Tibial artery (tissue), 4 donors: ENCODE measurements around the gene CDC26.

Experiments used
- DNase-seq, 2 donors: peaks; one replicate each; pipeline ENCODE4 v3.0.0-alpha.2; 2019
- H3K27ac ChIP-seq, 2 donors: fragments of 200-600 bp; sonication (generic) in 1 of 2; 1 replicate in 1 of 2; 2 replicates in 1 of 2; pipeline ENCODE4 v1.5.1; 2018 to 2019; ENCODE audit warnings: mild to moderate bottlenecking in 1 of 2
- H3K27me3 ChIP-seq, 2 donors: fragments of 200-600 bp; sonication (generic) in 1 of 2; one replicate each; pipeline versions ENCODE4 v1.5.1 to v1.6.0; 2016 to 2019
- H3K36me3 ChIP-seq, 3 donors: fragments of 200-600 bp; sonication (generic) in 2 of 3; one replicate each; pipeline ENCODE4 v1.5.1; 2016 to 2019; ENCODE audit warnings: mild to moderate bottlenecking in 2 of 3
- H3K4me1 ChIP-seq, 4 donors: fragments of 200-600 bp; sonication (generic) in 2 of 4; 1 replicate in 3 of 4; 2 replicates in 1 of 4; pipeline ENCODE4 v1.5.1; 2016 to 2019
- H3K4me3 ChIP-seq, 2 donors: fragments of 200-600 bp; sonication (generic) in 1 of 2; 1 replicate in 1 of 2; 2 replicates in 1 of 2; pipeline ENCODE4 v1.5.1; 2018 to 2019; ENCODE audit warnings: mild to moderate bottlenecking in 2 of 2
- H3K9me3 ChIP-seq, 3 donors: fragments of 200-600 bp; sonication (generic) in 1 of 3; one replicate each; pipeline ENCODE4 v1.5.1; 2016 to 2019
- CTCF ChIP-seq, 2 experiments: fragments of 200-600 bp in 1 of 2; fragments of 450-650 bp in 1 of 2; IDR thresholded peaks; one replicate each; pipeline ENCODE4 v1.5.1; 2017 to 2019; ENCODE audit warnings: antibody characterized with exemption in 2 of 2, mild to moderate bottlenecking in 1 of 2, moderate library complexity in 1 of 2
- intact Hi-C: fragments of 100-400 bp; cut with DNase I; formaldehyde crosslinking; loops from one replicate; pipeline ENCODE4 v1.15.0; 2023; ENCODE audit warnings: low total_unique reads

CDC26 gene

GRCh38 chr9:113316030-113316429 lies 40.7 kb upstream of the CDC26 start:
- intact Hi-C loops = loop anchor here (10.0 kb wide), 1 partner anchor 59 kb away; the partner anchor contains the start of gene HDHD3
- Histone ChIP-seq H3K4me3 (no peak overlapping the region), H3K27ac (peak overlapping the region in 1 of 2 donors; percentile 49), H3K27me3 (no peaks in the 10 kb centered on the region), H3K9me3 (no peaks in the 10 kb centered on the region), H3K36me3 (peaks cover 0 to 40% (median 7%) of the 10 kb centered on the region in 3 donors), H3K4me1 (peaks cover 0 to 11% (median 0%) of the 10 kb centered on the region in 4 donors)
- DNase-seq = no peak
- TF ChIP-seq CTCF (IDR thresholded peaks at IDR 0.05) = no peak

- Histone ChIP-seq H3K36me3 (peaks cover 0 to 33% (median 4%) of the 10 kb centered on the region in 3 donors), H3K4me3 (no peak overlapping the region), H3K9me3 (no peaks in the 10 kb centered on the region), H3K4me1 (peaks cover 0 to 11% (median 0%) of the 10 kb centered on the region in 4 donors), H3K27me3 (no peaks in the 10 kb centered on the region), H3K27ac (peak overlapping the region in 1 of 2 donors; percentile 49)
- TF ChIP-seq CTCF (IDR thresholded peaks at IDR 0.05) = no peak
- DNase-seq = no peak
- intact Hi-C loops = loop anchor here (10.0 kb wide), 1 partner anchor 60 kb away; the partner anchor contains the start of gene HDHD3
Measured at GRCh38 chr9:113315231-113315630, 39.9 kb upstream of the CDC26 start.

- no peaks in the 10 kb centered on the region for H3K9me3 ChIP-seq
- intact Hi-C loops = loop anchor here (10.0 kb wide), 1 partner anchor 62 kb away; the partner anchor contains the start of gene HDHD3
- H3K27ac ChIP-seq = no peak overlapping the region
- no peak for DNase-seq
- H3K4me3 ChIP-seq = no peak overlapping the region
- peaks cover 0 to 11% (median 0%) of the 10 kb centered on the region in 4 donors for H3K4me1 ChIP-seq
- H3K36me3 ChIP-seq = peaks cover 0 to 15% (median 0%) of the 10 kb centered on the region in 3 donors
- TF ChIP-seq CTCF (IDR thresholded peaks at IDR 0.05) = no peak
- no peaks in the 10 kb centered on the region for H3K27me3 ChIP-seq
Measured at GRCh38 chr9:113313261-113313660, 37.9 kb upstream of the CDC26 start.

GRCh38 chr9:113311961-113312360 lies 36.6 kb upstream of the CDC26 start:
- no peak overlapping the region for H3K4me3 ChIP-seq
- TF ChIP-seq CTCF (IDR thresholded peaks at IDR 0.05) = no peak
- no peak for DNase-seq
- H3K36me3 ChIP-seq = peaks cover 0 to 8% (median 0%) of the 10 kb centered on the region in 3 donors
- H3K4me1 ChIP-seq = peaks cover 0 to 11% (median 0%) of the 10 kb centered on the region in 4 donors
- H3K27me3 ChIP-seq = peaks cover 0 to 9% of the 10 kb centered on the region in 2 donors
- no peaks in the 10 kb centered on the region for H3K9me3 ChIP-seq
- H3K27ac ChIP-seq = no peak overlapping the region
- intact Hi-C loops = loop anchor here (10.0 kb wide), 1 partner anchor 63 kb away; the partner anchor contains the start of gene HDHD3

- no peaks in the 10 kb centered on the region for H3K36me3 ChIP-seq
- no peak overlapping the region for H3K27ac ChIP-seq
- no peak overlapping the region for H3K4me3 ChIP-seq
- H3K9me3 ChIP-seq = no peaks in the 10 kb centered on the region
- TF ChIP-seq CTCF (IDR thresholded peaks at IDR 0.05) = no peak
- H3K4me1 ChIP-seq = peaks cover 0 to 3% (median 0%) of the 10 kb centered on the region in 4 donors
- H3K27me3 ChIP-seq = peaks cover 0 to 11% of the 10 kb centered on the region in 2 donors
- no peak for DNase-seq
- intact Hi-C loops = loop anchor here (10.0 kb wide), 1 partner anchor 64 kb away; the partner anchor contains the start of gene HDHD3
Measured at GRCh38 chr9:113310538-113310937, 35.2 kb upstream of the CDC26 start.
